ENCODE results near the gene CAMK2B. TPM values are rescaled to one million over a fixed set of nuclear protein-coding genes. Genes with fewer than 3 reads are reported as not detected.

Gene CAMK2B
- polyA plus RNA-seq, 1 donor (not counting 4 experiments of a cell fraction or from before 2014, with no cell fraction given), result 0.25 TPM

DNA sequence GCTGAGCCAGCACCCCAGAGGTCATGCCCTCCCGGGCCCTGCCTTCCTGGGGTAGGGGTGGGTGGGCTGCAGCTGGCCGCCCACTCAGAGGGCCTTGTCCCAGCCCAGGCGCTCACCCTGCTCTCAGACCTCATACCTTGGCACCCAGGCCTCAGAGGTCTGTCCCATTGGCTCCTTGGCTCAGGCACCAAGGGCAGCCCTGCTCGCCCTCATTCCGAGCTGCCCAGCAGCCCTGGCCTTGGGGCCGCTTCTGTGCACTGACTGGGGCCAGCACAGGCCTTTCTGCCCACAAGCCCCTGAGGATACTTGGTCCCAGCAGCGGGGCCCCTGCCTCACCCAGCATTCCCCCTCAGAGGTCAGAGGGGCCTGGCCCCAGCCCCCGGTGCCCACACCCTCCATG lies 90.3 kb downstream of the CAMK2B start:
- Histone ChIP-seq H3K27ac (ENCODE audit: control insufficient read depth, insufficient read depth, low read length) (no peak overlapping the region), H4K20me1 (ENCODE audit: control insufficient read depth, extremely low read depth, insufficient read depth, low read length) (no peaks in the 10 kb centered on the region), H3K27me3 (ENCODE audit: control insufficient read depth, extremely low read depth, insufficient read depth, low read length) (no peaks in the 10 kb centered on the region), H3K9me3 (ENCODE audit: control insufficient read depth, low read depth, low read length) (no peaks in the 10 kb centered on the region), H3K9me1 (ENCODE audit: control insufficient read depth, extremely low read depth, insufficient read depth, low read length) (no peaks in the 10 kb centered on the region), H3K36me3 (ENCODE audit: control insufficient read depth in 2 of 2, extremely low read depth in 1 of 2, insufficient read depth in 2 of 2, low read length in 2 of 2) (no peaks in the 10 kb centered on the region), H3K9ac (ENCODE audit: control insufficient read depth, extremely low read depth, insufficient read depth, low read length) (no peak overlapping the region), H3K79me2 (ENCODE audit: control insufficient read depth, insufficient read depth, low read length) (no peaks in the 10 kb centered on the region), H3K4me2 (ENCODE audit: control insufficient read depth, extremely low read depth, insufficient read depth, low read depth, low read length) (no peak overlapping the region), H3K4me3 (ENCODE audit: control insufficient read depth in 2 of 3, extremely low read depth in 1 of 3, insufficient read depth in 2 of 3, low read depth in 1 of 3, low read length in 3 of 3) (no peak overlapping the region), H3K4me1 (ENCODE audit: control insufficient read depth, extremely low read depth, insufficient read depth, low read length) (no peaks in the 10 kb centered on the region), H2AFZ (ENCODE audit: control insufficient read depth, low read length) (no peak overlapping the region)
- TF ChIP-seq, protein P1, sequence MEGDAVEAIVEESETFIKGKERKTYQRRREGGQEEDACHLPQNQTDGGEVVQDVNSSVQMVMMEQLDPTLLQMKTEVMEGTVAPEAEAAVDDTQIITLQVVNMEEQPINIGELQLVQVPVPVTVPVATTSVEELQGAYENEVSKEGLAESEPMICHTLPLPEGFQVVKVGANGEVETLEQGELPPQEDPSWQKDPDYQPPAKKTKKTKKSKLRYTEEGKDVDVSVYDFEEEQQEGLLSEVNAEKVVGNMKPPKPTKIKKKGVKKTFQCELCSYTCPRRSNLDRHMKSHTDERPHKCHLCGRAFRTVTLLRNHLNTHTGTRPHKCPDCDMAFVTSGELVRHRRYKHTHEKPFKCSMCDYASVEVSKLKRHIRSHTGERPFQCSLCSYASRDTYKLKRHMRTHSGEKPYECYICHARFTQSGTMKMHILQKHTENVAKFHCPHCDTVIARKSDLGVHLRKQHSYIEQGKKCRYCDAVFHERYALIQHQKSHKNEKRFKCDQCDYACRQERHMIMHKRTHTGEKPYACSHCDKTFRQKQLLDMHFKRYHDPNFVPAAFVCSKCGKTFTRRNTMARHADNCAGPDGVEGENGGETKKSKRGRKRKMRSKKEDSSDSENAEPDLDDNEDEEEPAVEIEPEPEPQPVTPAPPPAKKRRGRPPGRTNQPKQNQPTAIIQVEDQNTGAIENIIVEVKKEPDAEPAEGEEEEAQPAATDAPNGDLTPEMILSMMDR (optimal IDR thresholded peaks at IDR 0.05 in 1 of 3, IDR thresholded peaks at IDR 0.05 in 1 of 3, conservative IDR thresholded peaks at IDR 0.05 in 1 of 3; ENCODE audit: extremely low read depth in 1 of 3, insufficient read depth in 2 of 3, low read length in 3 of 3), result no peak
- TF ChIP-seq EZH2 (IDR thresholded peaks at IDR 0.05; ENCODE audit: low read length), result no peak
- no peak for DNase-seq (ENCODE audit: low read depth, low spot score)
- dilution Hi-C loops (cut with MboI; ENCODE audit: extremely low pct_ligation_motif_present, low sequenced_read_pairs), result no loop called here
- no peak for FAIRE-seq

DNA sequence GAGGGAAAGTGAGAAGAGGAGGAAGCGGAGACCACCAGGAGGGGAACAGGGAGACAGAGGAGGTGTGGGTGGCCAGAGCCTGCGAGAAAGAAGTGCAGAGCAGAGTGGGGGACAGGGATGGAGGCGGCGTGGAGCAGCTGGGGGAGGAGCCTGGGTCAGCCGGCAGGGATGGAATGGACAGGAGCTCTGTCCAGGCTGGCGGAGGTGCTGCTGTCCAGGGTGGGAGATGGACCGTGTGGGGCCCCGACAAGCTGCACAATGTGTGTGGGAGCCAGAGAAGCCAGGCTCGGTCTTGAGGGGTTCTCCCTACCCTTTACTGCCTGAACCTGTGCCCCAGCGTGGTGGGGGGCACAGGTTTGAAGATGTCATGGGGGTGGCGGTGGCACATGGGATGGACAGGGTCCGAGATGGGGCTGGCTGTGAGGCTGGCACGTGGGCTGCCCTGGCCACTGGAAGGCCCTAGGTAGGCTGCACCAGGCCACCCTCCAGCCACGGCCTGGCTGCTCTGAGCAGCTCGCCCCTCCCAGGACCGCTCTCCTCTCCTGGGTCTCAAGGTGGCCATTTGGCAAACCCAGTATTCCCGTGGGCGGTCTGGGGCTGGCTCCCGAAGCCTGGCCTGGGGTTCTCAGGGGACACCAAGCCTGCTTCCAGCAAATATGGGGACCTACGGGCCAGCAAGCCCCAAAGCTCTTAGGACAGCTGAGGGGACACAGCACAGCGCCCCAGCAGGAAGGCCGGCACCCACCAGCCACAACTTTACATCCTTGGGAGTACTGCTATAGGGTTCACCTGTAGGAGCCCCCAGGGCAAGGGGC lies 92.3 kb downstream of the CAMK2B start:
- no peaks in the 10 kb centered on the region for H4K20me1 ChIP-seq (ENCODE audit: control insufficient read depth, extremely low read depth, insufficient read depth, low read length)
- H3K27ac ChIP-seq (ENCODE audit: control insufficient read depth, insufficient read depth, low read length), result no peak overlapping the region
- no peak overlapping the region for H3K4me2 ChIP-seq (ENCODE audit: control insufficient read depth, extremely low read depth, insufficient read depth, low read depth, low read length)
- H2AFZ ChIP-seq (ENCODE audit: control insufficient read depth, low read length), result no peak overlapping the region
- H3K9ac ChIP-seq (ENCODE audit: control insufficient read depth, extremely low read depth, insufficient read depth, low read length), result no peak overlapping the region
- no peaks in the 10 kb centered on the region for H3K27me3 ChIP-seq (ENCODE audit: control insufficient read depth, extremely low read depth, insufficient read depth, low read length)
- H3K4me1 ChIP-seq (ENCODE audit: control insufficient read depth, extremely low read depth, insufficient read depth, low read length), result no peaks in the 10 kb centered on the region
- H3K79me2 ChIP-seq (ENCODE audit: control insufficient read depth, insufficient read depth, low read length), result no peaks in the 10 kb centered on the region
- H3K4me3 ChIP-seq (ENCODE audit: control insufficient read depth in 2 of 3, extremely low read depth in 1 of 3, insufficient read depth in 2 of 3, low read depth in 1 of 3, low read length in 3 of 3), result no peak overlapping the region
- dilution Hi-C loops (cut with MboI; ENCODE audit: extremely low pct_ligation_motif_present, low sequenced_read_pairs), result no loop called here
- TF ChIP-seq, protein P1 (optimal IDR thresholded peaks at IDR 0.05 in 1 of 3, IDR thresholded peaks at IDR 0.05 in 1 of 3, conservative IDR thresholded peaks at IDR 0.05 in 1 of 3; ENCODE audit: extremely low read depth in 1 of 3, insufficient read depth in 2 of 3, low read length in 3 of 3), result no peak
- TF ChIP-seq EZH2 (IDR thresholded peaks at IDR 0.05; ENCODE audit: low read length), result no peak
- DNase-seq (ENCODE audit: low read depth, low spot score) (no peak), FAIRE-seq (no peak)
- H3K36me3 ChIP-seq (ENCODE audit: control insufficient read depth in 2 of 2, extremely low read depth in 1 of 2, insufficient read depth in 2 of 2, low read length in 2 of 2), result no peaks in the 10 kb centered on the region
- no peaks in the 10 kb centered on the region for H3K9me1 ChIP-seq (ENCODE audit: control insufficient read depth, extremely low read depth, insufficient read depth, low read length)
- no peaks in the 10 kb centered on the region for H3K9me3 ChIP-seq (ENCODE audit: control insufficient read depth, low read depth, low read length)
